HS-27A (cell line): ENCODE measurements around the gene TLX2.
A peak's percentile ranks its signal among the peaks of the same experiment; 100 is the strongest.

Source experiments
- DNase-seq: peaks from one replicate; pipeline ENCODE4 v3.0.0-alpha.2; 2012; ENCODE audit warnings: low read depth, missing footprints

Gene TLX2

GRCh38 chr2:74511104-74511989 is 2.9 kb upstream of the TLX2 start:
- no peak for DNase-seq

- DNase-seq: no peak
Observed at GRCh38 chr2:74512744-74513604, 1.3 kb upstream of the TLX2 start.

- no peak for DNase-seq
Observed at GRCh38 chr2:74513605-74514367, 464 bp upstream of the TLX2 start.

GRCh38 chr2:74515271-74515980 is 1.2 kb downstream of the TLX2 start:
- no peak for DNase-seq

- DNase-seq: no peak
Observed at GRCh38 chr2:74515981-74516633, 1.9 kb downstream of the TLX2 start.

GRCh38 chr2:74516650-74517049 is 2.4 kb downstream of the TLX2 start:
- no peak for DNase-seq

- DNase-seq: no peak
Observed at GRCh38 chr2:74522516-74522915, 8.3 kb downstream of the TLX2 start.

- DNase-seq: no peak
Observed at GRCh38 chr2:74524005-74524404, 9.8 kb downstream of the TLX2 start.

- DNase-seq: no peak
Observed at GRCh38 chr2:74524955-74525716, 10.9 kb downstream of the TLX2 start.

- no peak for DNase-seq
Observed at GRCh38 chr2:74525717-74526648, 11.7 kb downstream of the TLX2 start, which contains the start of gene DQX1. Gene DQX1 (minus strand): TSS chr2:74526231. CDS start chr2:74525729, 502 bp downstream.

GRCh38 chr2:74526649-74527230 is 12.5 kb downstream of the TLX2 start:
- DNase-seq: no peak

- no peak for DNase-seq
Observed at GRCh38 chr2:74527741-74528140, 13.5 kb downstream of the TLX2 start.

GRCh38 chr2:74528600-74529356 is 14.5 kb downstream of the TLX2 start:
- DNase-seq: no peak

- DNase-seq: peak; percentile 98
Observed at GRCh38 chr2:74529357-74530238, 15.3 kb downstream of the TLX2 start, which contains the start of the genes AUP1 and HTRA2. Gene AUP1 (minus strand): TSS chr2:74529706. CDS start chr2:74529629, 77 bp downstream. Gene HTRA2 (plus strand): TSS chr2:74529933. CDS start chr2:74530007, 74 bp downstream.

GRCh38 chr2:74530239-74531187 is 16.3 kb downstream of the TLX2 start:
- no peak for DNase-seq
